Heart left ventricle (tissue), 13 donors: ENCODE measurements around the gene FYCO1.

Experiments used
- POLR2A ChIP-seq, 2 donors: fragments of 450-650 bp; IDR thresholded peaks; one replicate each; pipeline ENCODE4 v1.6.1; 2017; ENCODE audit warnings: antibody characterized with exemption in 2 of 2, mild to moderate bottlenecking in 2 of 2, moderate library complexity in 2 of 2
- TF ChIP-seq, protein P1 (sequence below), 12 donors: fragments of 200-600 bp; sonication (generic) in 4 of 12; IDR thresholded peaks; one replicate each; pipeline versions ENCODE4 v1.5.0 to v1.8.0; 2018 to 2022; ENCODE audit warnings: antibody characterized with exemption in 12 of 12, mild to moderate bottlenecking in 5 of 12
- donor health status: ischemic (EF 13 %, LVEDD 7.1; RV severe dilation, severe dysfunction).
- donor health status: DM: no; HTN: yes; CAD: no.
- donor health status: DM: no; HTN: no; CAD: no.
- donor health status: ischemic (EF 25% LVEDD 6.9; RV normal size, moderate dysfunction).
- donor health status: ischemic (EF 25% LVEDD 5.7; RV mildly dilated, moderate dysfunction).
- donor health status: ischemic (EF 35%, LVEDD 5.7; RV mildly dilated, moderate dysfunction).
- donor health status: nonischemic (EF 11% LVEDD 7.7; RV severe dilation, severe dysfunction).
- donor health status: DM: yes; HTN: yes; CAD: no.
- donor health status: PGD.
- donor health status: ischemic (EF 29% LVEDD 5.4; RV normal size, mild dysfunction).
- donor health status: nonischemic (EF 23%, LVEDD 6.1; RV moderate dilation, normal function).

DNA sequence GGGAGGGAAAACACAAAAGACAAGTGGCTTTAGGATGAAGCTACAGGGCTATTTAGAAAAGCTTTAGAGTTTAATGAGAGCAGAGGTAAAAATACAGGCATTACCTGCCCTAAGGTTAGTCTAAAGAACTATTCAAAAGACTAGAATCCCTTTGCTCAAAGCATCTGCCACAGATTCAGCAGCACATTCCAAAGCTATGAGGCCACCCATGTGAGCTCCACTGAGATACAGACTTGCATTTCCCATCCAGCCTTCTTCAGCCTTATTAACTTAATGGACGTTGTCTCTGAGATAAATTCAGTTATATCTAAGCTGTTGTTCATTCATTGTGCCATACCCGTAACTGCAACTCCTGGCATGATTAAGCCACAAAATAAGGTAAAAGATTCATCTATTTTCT lies 26.9 kb downstream of the FYCO1 start:
- no peak for TF ChIP-seq POLR2A (IDR thresholded peaks at IDR 0.05)
- TF ChIP-seq, protein P1, sequence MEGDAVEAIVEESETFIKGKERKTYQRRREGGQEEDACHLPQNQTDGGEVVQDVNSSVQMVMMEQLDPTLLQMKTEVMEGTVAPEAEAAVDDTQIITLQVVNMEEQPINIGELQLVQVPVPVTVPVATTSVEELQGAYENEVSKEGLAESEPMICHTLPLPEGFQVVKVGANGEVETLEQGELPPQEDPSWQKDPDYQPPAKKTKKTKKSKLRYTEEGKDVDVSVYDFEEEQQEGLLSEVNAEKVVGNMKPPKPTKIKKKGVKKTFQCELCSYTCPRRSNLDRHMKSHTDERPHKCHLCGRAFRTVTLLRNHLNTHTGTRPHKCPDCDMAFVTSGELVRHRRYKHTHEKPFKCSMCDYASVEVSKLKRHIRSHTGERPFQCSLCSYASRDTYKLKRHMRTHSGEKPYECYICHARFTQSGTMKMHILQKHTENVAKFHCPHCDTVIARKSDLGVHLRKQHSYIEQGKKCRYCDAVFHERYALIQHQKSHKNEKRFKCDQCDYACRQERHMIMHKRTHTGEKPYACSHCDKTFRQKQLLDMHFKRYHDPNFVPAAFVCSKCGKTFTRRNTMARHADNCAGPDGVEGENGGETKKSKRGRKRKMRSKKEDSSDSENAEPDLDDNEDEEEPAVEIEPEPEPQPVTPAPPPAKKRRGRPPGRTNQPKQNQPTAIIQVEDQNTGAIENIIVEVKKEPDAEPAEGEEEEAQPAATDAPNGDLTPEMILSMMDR (IDR thresholded peaks at IDR 0.05): no peak
